NK-92 treated with Interleukin-12 subunit alpha and Interleukin-12 subunit beta, amount 100 ng/mL, for 24 hours (cell line): Measurements from ENCODE around the gene GKN2.
A peak's percentile ranks its signal among the peaks of the same experiment; 100 is the strongest.
"Not testable (repeated sequence)": the region's sequence is repeated elsewhere in the genome, so short reads cannot be mapped to it uniquely, and the experiment has no call there.

Experiments used
- DNase-seq: peaks from one replicate; lab custom pipeline; 2025; lab: John Stamatoyannopoulos, UW

GKN2 gene

DNA sequence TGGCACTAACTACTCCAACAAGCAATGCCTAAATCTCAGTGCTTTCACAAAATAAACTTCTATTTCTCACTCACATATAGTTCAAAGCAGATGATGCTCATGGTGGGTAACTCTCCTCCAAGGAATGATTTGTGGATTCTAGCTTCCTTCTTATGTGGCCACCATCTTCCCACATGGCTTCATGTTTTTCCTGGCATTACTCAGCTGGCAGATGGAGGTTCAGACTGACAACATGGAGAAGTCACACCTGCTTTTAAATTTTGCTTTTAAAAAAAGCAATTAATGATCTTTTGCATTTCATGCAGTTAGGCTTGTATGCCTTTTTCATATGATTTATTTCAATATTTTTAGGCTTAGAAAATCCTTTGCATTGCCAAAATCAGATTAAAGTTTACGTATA, 6.3 kb upstream of the GKN2 start:
- no peak for DNase-seq

DNA sequence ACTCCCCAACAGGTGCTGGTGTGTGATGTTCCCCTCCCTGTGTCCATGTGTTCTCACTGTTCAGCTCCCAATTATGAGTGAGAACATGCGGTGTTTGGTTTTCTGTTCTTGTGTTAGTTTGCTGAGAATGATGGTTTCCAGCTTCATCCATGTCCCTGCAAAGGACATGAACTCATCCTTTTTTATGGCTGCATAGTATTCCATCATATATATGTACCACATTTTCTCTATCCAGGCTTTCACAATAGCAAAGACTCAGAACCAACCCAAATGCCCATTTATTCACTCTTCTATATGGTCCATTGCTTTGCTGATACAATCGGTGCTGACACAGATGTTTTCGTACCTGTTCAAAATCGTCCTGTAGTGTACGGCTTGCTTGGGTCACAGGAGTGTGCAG, 2.7 kb upstream of the GKN2 start:
- not testable (repeated sequence) for DNase-seq

DNA sequence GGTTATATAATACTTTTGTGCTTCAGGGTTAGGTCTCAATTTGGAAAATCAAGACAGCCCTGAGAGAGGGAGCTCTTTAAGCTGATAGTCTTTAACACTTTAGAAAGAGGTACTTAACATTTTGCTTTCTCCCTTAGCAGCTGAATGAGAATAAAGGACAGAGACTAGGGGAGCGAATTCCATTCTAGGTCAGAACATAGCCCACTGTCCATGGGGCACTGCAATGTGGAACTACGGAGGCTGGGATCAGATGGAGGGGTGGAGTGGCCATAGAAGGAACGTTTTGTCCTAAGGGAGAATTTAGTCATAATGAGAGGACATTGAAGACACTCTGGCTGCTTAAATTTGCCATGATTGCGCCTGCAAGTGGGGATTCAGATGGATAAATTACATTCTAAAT, 794 bp downstream of the GKN2 start:
- DNase-seq: no peak

DNA sequence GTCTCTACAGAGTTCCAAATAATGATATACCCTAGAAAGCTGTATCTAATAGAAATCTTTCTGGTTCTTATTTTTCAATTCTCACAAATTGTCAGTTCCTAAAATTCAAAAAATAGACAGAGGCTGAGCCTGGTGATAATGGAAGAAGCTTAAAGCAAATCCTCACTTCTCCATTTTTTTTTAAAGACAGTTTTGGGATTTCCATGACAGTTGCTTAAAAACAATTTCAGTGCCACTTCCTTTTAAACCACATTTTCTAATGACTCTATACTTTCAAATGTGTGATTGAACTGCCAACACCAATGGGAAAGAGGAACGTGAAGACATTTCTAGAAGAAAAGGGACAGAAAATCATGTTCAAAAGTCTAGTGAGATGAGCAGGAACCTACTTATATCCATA, 4.0 kb downstream of the GKN2 start:
- DNase-seq: no peak

GRCh38 chr2:68946117-68946516, 6.6 kb downstream of the GKN2 start:
- no peak for DNase-seq

DNA sequence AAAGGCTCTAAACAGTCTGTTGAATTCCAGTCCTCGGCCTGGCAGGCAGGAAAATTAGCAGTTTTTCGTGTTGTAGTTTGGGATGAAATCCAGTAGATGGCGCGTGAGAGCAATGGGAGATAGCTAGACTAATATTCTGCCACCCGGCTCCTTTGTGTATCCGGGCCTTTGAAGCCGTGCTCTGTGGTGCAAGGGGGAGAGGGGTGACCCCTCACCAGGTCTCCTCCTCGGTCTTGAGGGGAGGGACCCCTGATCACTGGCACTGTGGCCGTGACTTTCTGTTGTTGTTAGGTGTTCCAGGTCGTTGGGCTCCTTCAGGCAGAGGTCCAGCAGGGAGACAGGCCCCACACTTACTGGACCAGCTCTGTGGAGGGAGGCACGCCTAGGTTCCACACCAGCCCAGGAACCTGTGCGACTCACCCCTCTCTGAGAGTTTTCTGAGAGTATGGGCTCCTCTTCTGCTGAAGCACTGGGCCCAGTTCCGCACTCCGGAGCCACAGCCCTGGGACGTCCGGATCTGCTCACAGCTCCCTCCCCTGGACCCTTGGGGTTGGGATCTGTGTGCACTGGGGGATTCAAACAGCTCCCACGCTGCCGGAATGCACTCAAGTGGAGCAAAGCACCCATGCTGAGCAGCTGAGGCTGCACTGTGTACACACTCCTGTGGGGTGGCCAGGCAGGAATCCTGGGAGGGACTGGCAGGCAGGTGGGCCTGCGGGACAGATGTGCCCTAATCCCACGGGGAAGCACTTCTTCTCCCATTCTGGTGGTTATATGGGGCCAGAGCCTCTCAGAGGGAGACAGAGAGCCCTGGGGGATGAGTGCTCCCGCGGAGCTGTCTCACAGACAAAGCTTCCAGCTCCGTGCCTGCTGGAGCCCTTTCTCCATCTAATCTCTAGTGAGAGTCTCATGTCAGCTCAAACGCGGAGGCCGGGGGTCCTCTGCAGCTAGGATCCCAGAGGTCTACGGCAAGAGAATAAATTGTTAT, 8.8 kb downstream of the GKN2 start:
- peak; percentile 33 for DNase-seq

DNA sequence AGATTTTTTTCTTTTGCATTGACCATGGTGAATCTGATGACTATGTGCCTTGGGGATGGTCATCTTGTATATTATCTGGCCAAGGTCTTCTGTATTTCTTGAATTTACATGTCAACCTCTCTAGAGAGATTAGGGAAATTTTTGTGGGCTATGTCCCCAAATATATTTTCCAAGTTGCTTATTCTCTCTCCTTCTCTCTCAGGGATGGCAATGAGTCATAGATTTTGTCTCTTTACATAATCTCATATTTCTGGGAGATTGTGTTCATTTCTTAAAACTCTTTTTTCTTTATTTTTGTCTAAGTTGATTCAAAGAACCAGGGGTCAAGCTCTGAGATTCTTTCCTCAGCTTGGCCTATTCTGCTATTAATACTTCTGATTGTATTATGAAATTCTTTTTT, 9.9 kb downstream of the GKN2 start:
- no peak for DNase-seq

GRCh38 chr2:68940369-68940768, 12.3 kb downstream of the GKN2 start:
- DNase-seq: no peak

DNA sequence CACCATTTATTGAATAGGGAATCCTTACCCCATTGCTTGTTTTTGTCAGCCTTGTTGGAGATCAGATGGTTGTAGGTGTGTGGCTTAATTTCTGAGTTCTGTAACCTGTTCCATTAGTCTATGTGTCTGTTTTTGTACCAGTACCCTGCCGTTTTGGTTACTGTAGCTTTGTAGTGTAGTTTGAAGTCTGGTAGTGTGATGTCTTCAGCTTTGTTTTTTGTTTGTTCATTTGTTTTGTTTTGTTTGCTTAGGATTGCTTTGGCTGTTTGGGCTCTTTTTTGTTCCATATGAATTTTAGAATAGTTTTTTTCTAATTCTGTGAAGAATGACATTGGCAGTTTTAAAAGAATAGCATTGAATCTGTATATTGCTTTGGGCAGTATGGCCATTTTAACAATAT, 12.7 kb downstream of the GKN2 start:
- no peak for DNase-seq

- no peak for DNase-seq
Observed at GRCh38 chr2:68938938-68939337, 13.8 kb downstream of the GKN2 start.

GRCh38 chr2:68937346-68938055, 15.2 kb downstream of the GKN2 start:
- DNase-seq: no peak

- no peak for DNase-seq
Observed at GRCh38 chr2:68936889-68937288, 15.8 kb downstream of the GKN2 start.

DNA sequence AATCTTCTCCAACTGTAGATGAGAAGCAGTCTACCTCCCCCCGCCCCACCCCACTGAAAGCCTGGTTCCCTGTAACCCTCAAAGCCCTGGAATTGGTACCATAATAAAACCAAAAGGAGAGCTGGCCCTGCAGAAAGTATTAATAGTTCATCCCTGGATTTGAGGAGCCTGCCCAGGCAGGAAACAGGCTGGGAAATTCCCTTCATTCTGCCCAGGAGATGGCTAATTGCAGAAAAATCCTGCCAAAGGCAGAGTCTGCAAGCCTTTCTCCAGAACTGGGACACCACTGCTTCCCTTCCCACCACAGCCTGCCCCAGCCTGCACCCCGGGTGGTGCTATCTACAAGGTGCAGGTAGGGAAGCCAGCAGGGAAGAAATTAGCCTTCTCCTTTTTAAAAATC, 16.3 kb downstream of the GKN2 start:
- DNase-seq: no peak

DNA sequence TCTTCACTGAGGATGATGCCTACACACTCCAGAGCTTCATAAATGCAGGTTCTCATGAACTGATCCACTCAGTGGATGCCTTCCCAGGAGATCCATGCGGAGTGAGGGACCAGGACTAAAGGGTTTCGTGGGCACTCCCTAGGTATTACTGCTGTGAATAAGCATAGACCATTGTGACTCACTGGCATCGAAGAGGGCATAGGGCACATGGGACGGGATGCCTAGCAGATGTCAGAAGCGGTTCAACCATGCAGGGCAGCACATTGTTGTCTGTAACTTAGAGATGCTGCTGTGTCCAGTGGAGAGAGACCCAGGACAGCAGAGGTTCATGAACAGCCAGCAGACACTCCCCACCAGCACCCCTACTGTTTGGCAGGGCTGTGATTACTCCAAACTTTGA, 17.2 kb downstream of the GKN2 start:
- no peak for DNase-seq

GRCh38 chr2:68934021-68934420, 18.7 kb downstream of the GKN2 start:
- DNase-seq: no peak

- DNase-seq: no peak
Observed at GRCh38 chr2:68932402-68932801, 20.3 kb downstream of the GKN2 start.

- DNase-seq: no peak
Observed at GRCh38 chr2:68931799-68932198, 20.9 kb downstream of the GKN2 start.

DNA sequence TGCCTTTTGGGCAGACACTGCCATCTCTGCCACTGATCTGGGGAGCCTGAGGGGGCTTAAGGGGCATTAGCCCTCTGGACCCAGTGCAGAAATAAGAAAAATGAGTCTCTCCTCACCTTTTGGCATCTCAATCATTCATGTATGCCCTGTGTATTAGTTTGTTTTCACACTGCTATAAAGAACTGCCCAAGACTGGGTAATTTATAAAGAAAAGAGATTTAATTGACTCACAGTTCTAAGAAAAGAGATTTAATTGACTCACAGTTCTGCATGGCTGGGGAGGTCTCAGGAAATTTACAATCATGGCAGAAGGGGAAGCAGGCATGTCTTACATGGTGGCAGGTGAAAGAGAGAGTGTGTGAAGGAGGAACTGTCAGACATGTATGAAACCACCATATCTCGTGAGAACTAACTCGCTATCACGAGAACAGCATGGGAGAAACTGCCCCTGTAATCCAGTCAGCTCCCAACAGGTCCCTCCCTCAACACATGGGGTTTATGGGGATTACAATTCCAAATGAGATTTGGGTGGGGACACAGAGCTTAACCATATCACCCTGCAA, 21.5 kb downstream of the GKN2 start:
- no peak for DNase-seq

GRCh38 chr2:68926796-68927195, 25.9 kb downstream of the GKN2 start:
- DNase-seq: no peak

DNA sequence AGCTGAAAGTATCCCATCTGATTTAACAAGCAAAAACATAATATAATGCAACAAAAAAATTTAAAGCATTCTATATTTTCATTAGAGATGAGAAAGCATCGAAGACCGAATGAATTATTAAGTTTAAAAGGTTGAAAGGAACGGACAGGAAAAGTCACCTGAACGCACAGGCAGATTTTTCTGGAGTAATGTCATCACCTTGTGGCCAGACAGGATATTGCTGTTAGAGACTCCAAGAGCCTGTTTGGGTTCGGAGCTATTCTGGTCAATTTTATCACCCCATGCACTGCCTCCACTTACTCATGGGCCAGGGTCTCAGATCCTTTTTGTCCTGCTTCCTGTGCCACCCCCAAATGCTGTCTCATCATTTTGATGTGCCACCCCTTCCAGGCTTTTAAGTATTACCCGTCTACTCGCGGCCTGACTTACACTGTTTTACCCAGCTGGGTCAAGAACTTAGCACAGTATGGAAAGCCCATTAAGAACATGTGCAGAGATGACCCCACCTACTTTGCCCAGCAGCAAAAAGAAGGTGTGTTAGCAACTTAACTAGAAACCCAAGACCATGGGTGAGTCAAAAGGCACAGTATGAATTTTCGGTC, 27.3 kb downstream of the GKN2 start:
- no peak for DNase-seq

- no peak for DNase-seq
Observed at GRCh38 chr2:68921646-68922045, 31.0 kb downstream of the GKN2 start.

DNA sequence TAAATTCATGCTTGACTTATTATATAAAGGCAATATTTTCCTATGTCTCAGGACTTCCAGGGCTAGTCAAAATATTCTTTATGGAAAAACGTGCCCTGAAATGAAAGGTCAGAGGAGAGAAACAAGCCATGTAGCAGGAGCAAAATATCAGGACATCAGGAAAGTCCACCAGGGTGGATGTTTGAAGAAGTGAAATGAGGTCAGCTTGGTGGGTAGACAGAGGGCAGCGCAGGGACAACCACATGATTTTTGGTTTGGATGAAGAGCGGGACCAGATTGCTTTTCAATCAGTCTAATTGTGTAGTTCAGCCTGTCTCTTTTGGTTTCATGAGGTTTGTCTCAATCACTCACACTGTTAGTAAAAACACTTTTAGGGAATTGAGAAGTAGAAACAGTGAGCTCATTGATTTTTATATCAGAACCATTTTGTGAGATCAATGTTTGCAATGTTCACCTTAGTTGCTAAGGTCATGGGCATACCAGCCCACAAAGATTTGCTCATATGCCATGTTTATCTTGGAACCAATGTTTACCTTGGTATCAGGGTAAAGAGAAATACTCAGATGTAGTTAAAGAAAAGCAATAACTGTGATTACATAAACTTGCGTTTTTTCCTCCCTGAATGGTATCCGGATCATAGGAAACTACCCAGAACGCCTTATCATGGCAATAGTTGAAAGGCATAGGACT, 32.1 kb downstream of the GKN2 start:
- no peak for DNase-seq
